Stimulated activated naive CD8-positive, alpha-beta T cell treated with anti-CD3 and anti-CD28 coated beads, Interleukin-15, Interleukin-2, amounts not matched to agents 100 U/mL and 50 U/mL, for 24 hours (primary cell): ENCODE measurements around the gene RBP4.
"Not testable (repeated sequence)": the region's sequence is repeated elsewhere in the genome, so short reads cannot be mapped to it uniquely, and the experiment has no call there.

ENCODE experiments used
- ATAC-seq: fragments of 150-1000 bp; cut with Tn5 transposase; one replicate; pipeline ENCODE4 v1.10.0; 2021
- DNase-seq: peaks from one replicate; pipeline ENCODE4 v3.0.0; 2021

Gene RBP4

GRCh38 chr10:93566435-93567276 lies 34.4 kb downstream of the RBP4 start, which contains the start of gene FFAR4:
Gene FFAR4 (plus strand): TSS chr10:93566665. CDS start chr10:93566721, 56 bp downstream.
- peak; percentile 12 for ATAC-seq
- DNase-seq, result no peak

DNA sequence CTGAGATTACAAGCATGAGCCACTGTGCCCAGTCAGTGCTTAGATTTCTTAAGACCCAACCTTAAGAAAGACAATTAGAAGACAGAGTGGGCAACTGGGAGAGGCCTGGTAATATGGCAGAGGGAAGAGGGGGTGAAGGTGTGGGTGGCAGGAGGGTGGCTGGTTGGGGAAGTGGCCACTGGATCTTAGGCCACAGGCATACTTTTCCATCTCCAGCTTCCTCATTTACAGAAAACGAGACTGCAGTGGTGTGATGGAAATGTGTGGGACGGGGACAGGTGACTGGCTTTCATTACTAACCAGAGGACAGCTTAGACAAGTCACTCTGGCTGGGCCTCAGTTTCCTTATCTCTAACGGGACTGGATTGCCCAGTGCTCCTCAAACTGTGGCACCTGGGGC lies 35.6 kb downstream of the RBP4 start:
- ATAC-seq, result no peak
- DNase-seq, result no peak

GRCh38 chr10:93560541-93560940 lies 40.5 kb downstream of the RBP4 start:
- no peak for ATAC-seq
- no peak for DNase-seq

DNA sequence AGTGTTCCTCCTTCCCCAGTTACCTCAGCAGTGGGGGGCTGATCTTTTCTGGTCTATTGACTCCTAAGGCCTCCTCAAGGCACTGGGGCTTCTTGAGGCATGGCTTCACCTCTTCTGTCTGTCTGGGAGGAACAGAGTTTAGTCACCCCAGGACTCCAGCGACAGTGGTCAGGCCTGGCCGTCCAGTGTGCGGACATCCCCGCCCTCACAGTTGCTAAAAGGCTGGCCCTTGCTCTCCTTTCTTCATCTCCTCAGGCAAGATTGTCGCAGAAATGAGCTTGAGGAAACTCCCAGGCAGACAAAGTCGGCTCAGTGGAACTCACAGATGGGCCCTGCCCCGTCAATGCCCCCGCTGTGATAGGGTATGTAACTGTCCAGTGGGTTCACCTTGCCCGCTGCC lies 41.5 kb downstream of the RBP4 start:
- DNase-seq (no peak), ATAC-seq (no peak)

- DNase-seq, result peak; percentile 63
- peak; percentile 57 for ATAC-seq
Observed at GRCh38 chr10:93554760-93555432, 46.1 kb downstream of the RBP4 start.

DNA sequence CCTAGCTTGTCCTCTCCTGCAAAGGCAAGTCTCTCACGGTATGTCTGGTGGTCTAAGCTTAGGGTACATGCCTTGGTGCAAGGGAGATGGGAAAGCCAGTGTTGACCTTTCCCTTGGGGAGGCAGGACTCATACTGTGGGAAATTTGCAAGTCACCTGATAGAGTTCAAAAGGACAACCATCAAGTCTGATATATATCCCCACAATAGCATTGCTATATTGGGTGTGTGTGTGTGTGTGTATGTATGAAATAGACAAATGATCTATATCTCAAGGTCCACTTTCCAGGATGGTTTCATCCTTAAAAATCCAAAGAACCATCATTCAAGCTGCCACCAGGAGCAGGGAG lies 46.7 kb downstream of the RBP4 start:
- no peak for DNase-seq
- ATAC-seq, result no peak

- no peak for ATAC-seq
Observed at GRCh38 chr10:93553482-93554315, 47.3 kb downstream of the RBP4 start.

GRCh38 chr10:93552780-93553179 lies 48.3 kb downstream of the RBP4 start:
- no peak for ATAC-seq

More at GRCh38 chr10:93553482-93554315, 47.3 kb downstream of the RBP4 start:
- no peak for DNase-seq

DNA sequence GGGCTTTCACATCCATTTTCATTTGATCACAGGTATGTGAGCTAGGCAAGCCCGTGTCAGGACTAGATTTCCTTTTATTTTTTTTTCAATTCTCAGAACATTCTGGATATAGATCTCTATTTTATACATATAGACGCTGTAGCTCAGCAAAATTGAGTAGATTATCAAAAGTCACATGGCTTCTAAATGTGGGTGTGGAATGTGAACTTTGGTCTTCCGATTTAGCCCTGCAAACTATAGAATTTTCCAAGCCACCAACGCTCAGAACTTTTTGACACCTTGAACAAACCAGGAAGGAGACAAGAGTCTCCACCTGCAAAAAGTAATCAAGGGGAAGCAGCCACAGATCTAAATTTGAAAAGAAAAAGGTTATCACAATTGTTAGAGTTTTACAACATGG lies 50.4 kb downstream of the RBP4 start:
- DNase-seq (no peak), ATAC-seq (no peak)

More at GRCh38 chr10:93552780-93553179, 48.3 kb downstream of the RBP4 start:
- no peak for DNase-seq

GRCh38 chr10:93548376-93549071 lies 52.5 kb downstream of the RBP4 start:
- DNase-seq (no peak), ATAC-seq (no peak)

GRCh38 chr10:93547522-93547921 lies 53.5 kb downstream of the RBP4 start:
- ATAC-seq (no peak), DNase-seq (no peak)

- ATAC-seq, DNase-seq: not testable (repeated sequence)
Observed at GRCh38 chr10:93546995-93547394, 54.0 kb downstream of the RBP4 start.

DNA sequence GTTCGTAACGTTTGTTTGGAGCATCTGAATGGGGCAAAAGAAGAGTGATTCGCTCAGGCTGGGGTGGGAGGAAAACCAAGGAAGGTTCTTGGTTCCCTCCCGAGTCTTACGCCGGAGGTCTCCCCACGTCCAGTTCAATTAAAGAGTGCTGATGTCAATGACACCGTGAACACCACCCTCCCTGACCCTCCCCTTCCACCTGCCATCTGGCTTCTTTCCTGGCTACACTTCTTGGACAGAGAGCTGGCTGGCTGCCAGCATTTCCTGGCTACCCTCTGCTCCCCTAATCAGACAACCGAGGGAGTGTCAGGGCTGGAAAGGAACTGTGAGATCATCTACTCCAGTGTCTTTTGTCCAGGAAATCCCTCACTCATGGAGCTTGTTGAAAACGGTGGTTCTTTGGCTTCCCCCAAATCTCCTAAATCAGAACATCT lies 58.7 kb downstream of the RBP4 start:
- ATAC-seq (no peak), DNase-seq (no peak)
